ENCODE results near the gene IFI16.
"Not testable (repeated sequence)": the region's sequence is repeated elsewhere in the genome, so short reads cannot be mapped to it uniquely, and the experiment has no call there.

The IFI16 gene

DNA sequence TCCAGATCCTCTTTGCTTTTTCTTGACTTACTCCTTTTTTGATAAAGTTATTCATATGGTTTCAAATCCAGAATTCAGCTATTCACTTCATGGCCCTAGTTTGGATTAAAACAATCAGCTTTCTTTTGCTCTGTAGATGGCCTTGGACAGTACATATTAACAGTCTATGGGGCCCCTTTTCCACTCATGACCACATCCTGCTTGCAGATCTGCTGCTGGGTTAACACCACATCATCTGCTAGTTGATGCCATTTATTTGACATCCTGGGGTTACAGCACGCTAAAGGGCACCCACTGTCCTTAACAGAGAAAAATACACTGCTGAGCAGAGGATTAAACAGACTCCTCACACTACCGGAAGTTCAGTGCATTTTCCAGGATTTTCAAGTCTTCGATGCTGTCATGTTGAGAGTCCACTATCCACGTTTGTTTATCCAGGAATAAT lies 941 bp upstream of the IFI16 start:
- DNase-seq: no peak

- no peak for DNase-seq
Observed at GRCh38 chr1:159009287-159009686, 420 bp upstream of the IFI16 start.

- no peak for DNase-seq
Observed at GRCh38 chr1:159010391-159010790, 684 bp downstream of the IFI16 start.

DNA sequence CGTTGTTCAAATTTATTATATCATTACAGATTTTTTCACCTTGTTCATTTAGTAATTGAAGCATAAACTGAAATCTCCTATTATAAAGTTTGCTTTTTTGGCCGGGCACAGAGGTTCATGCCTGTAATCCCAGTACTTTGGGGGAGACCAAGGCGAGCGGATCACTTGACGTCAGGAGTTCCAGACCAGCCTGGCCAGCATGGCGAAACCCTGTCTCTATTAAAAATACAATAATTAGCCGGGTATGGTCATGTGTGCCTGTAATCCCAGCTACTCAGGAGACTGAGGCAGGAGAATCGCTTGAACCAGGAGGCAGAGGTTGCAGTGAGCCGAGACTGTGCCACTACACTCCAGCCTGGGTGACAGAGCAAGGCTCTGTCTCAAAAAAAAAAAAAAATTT lies 1.3 kb downstream of the IFI16 start:
- not testable (repeated sequence) for DNase-seq

GRCh38 chr1:159011751-159012150 lies 2.0 kb downstream of the IFI16 start:
- no peak for DNase-seq

GRCh38 chr1:159012495-159012894 lies 2.8 kb downstream of the IFI16 start:
- no peak for DNase-seq

GRCh38 chr1:159014003-159014571 lies 4.4 kb downstream of the IFI16 start:
- no peak for DNase-seq

GRCh38 chr1:159014851-159015250 lies 5.1 kb downstream of the IFI16 start:
- DNase-seq: no peak

- no peak for DNase-seq
Observed at GRCh38 chr1:159015440-159015909, 5.8 kb downstream of the IFI16 start.

DNA sequence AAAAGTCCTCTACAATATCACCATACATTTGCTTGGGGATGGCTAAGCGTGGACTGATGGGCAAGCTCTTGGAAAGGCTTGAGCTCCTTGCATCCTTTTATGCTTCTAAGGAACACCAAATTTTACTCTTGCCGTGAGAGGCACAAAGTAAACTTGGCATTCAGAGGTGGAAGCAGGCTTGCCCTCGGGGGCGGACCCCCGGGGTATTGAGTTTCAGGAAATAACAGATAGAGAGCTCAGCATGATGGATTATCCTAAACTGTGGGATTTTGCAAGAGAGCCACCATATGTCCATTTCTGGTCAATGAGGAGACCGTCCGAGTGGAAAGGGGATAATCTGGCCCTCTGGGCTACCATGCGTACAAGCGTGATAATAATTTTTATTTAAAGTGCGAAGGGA lies 14.0 kb downstream of the IFI16 start:
- DNase-seq: no peak

DNA sequence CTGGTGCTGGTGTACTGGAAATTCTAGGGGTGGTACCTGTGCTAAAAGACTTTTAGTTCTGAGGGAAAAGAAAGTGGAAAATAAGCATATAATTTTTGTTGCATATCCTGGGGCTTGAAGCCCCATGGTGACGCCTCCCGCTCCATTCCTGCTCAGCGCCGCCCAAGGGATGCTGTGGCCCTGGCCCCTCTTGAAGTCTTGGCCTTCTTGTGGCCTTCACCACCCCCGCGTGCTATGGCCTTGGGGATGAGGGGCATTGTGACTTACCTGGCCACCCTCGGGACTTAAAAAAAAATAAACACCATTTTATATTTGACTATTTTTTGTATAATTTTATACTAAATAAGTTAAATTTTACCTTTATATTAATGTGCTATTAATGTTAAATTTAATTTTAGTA lies 15.3 kb downstream of the IFI16 start:
- DNase-seq: no peak

- DNase-seq: not testable (repeated sequence)
Observed at GRCh38 chr1:159026841-159027240, 17.1 kb downstream of the IFI16 start.

DNA sequence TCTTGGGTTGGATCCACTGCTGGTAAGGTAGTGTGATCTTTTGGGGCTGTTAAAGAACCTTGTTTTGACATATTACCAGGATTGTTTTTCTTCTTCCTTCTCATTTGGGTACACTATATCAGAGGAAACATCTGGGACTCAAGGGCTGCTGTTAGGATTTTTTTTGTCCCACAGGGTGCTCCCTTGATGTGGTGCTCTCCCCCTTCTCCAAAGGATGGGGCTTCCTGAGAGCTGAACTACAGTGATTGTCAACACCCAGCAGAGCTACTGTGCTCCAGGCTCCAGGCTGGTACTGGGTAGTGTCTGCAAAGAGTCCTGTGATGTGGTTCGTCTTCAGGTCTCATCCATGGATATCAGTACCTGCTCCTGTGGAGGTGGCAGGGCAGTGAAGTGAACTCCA lies 20.6 kb downstream of the IFI16 start:
- no peak for DNase-seq

- no peak for DNase-seq
Observed at GRCh38 chr1:159030877-159031447, 21.3 kb downstream of the IFI16 start.

GRCh38 chr1:159040206-159040605 lies 30.5 kb downstream of the IFI16 start:
- no peak for DNase-seq

- no peak for DNase-seq
Observed at GRCh38 chr1:159040893-159041724, 31.4 kb downstream of the IFI16 start.

DNA sequence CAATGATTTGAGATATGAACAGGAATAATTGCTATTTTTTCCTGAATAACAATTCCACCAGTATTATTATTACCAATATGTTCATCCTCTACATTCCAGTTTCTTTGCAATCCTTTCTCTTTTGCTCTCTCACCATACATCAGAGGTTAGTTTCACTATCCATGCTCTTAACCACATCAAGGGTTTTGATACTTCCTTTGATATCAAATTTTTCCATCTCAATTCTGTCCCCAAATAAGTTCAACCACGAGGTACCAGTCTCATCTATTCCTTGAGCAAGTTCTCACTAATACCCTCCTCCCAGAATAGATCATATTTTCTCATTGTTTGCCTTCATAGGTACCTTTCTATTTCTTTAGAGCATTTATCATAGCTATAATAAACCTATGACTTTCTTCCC lies 36.8 kb downstream of the IFI16 start:
- not testable (repeated sequence) for DNase-seq

DNA sequence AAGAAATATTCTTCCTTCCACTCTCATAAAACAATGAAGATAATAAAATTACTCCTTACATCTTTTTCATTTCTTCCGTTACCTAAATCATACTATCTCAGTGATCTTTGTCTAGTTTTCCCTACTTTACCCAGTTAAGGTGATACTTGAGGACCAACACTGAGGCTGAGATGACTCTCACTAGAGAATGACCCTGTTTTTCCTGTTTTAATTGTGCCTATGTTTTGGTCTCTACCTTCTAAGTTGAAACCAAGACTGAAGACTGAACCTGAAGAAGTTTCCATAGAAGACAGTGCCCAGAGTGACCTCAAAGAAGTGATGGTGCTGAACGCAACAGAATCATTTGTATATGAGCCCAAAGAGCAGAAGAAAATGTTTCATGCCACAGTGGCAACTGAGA lies 41.7 kb downstream of the IFI16 start:
- DNase-seq: no peak

DNA sequence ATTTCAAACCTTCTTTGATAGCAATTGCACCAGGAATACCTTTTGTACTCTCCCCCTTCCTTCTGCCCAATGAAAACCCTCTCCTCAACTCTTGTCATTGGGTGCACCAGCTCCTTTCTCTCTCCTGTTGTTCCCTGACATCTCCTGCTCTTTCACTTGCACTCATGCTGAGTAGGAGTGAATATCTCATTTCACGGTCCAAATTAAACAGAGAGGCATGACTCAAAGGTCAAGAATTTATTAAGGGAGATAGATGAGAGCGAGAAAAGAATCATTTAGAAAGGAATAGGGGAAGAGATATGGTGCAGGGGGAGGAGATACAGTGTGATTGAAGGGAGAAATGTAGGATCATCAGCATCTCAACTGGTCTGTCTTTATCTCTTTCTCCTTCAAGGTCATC lies 44.7 kb downstream of the IFI16 start:
- no peak for DNase-seq

- DNase-seq: no peak
Observed at GRCh38 chr1:159055181-159055641, 45.5 kb downstream of the IFI16 start.

GRCh38 chr1:159056069-159056698 lies 46.5 kb downstream of the IFI16 start:
- DNase-seq: no peak

- DNase-seq: no peak
Observed at GRCh38 chr1:159058751-159059150, 49.0 kb downstream of the IFI16 start.

DNA sequence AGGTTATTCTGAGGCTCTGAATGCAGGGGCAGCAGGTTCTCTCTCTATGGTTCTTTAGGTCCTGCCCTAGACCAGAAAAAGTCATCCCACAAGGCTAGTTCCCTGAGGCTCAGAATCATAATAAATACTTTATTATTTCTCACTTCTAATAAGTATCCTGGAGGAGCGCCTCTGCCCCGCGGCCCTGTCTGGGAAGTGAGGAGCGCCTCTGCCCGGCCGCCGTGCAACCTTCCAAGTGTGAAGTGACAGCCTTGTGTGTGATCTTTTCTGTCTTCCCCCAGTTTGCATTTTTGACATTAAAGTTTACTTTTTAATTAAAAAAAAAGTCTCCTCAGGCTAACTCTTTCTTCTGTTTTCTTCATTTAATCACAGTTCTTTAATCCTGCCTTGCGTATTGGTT lies 55.4 kb downstream of the IFI16 start:
- no peak for DNase-seq

DNA sequence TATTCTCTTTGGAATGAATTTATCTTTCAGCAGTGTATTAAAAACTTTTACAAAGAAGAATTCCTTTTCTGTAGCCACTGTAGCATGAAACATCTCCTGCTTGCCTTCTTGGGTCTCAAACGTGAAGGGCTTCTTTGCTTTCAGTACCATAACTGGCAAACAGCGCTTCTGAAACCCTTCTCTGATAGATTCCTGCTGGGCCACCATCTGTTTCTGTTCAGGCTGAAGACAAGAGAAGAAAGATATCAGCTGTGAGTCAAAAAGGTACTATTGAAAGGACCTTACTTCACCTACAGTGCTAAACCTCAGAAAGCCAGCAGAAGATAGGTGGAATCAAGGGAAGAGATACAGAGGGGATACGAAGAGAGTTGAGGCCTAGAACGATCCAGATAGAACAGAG lies 56.4 kb downstream of the IFI16 start:
- no peak for DNase-seq

All from NCI-H2107 (cell line).